Lower lobe of right lung (tissue), 2 donors: ENCODE data around the gene NCOA1. TPM values are rescaled to one million over a fixed set of nuclear protein-coding genes. Genes with fewer than 3 reads are reported as not detected.

Experiments used
- ATAC-seq, 2 donors: fragments of 200-7000 bp; cut with Tn5 transposase; one replicate each; pipeline ENCODE4 v1.9.1; 2020 to 2022; ENCODE audit warnings: mild to moderate bottlenecking in 2 of 2, moderate library complexity in 2 of 2
- DNase-seq: peaks from one replicate; pipeline ENCODE4 v3.0.0-alpha.2; 2020
- H3K27ac ChIP-seq: fragments of 200-600 bp; one replicate; pipeline ENCODE4 v1.8.0; 2022
- H3K27me3 ChIP-seq: fragments of 200-600 bp; one replicate; pipeline ENCODE4 v1.8.0; 2022; ENCODE audit warnings: low read depth
- H3K36me3 ChIP-seq: fragments of 200-600 bp; one replicate; pipeline ENCODE4 v1.8.0; 2022; ENCODE audit warnings: mild to moderate bottlenecking
- H3K4me1 ChIP-seq: fragments of 200-600 bp; one replicate; pipeline ENCODE4 v1.8.0; 2022
- H3K4me3 ChIP-seq: fragments of 200-600 bp; one replicate; pipeline ENCODE4 v1.8.0; 2022; ENCODE audit warnings: mild to moderate bottlenecking
- H3K9me3 ChIP-seq: fragments of 200-600 bp; one replicate; pipeline ENCODE4 v1.8.0; 2022
- intact Hi-C: fragments of 100-400 bp; cut with DNase I; formaldehyde crosslinking; loops from one replicate; pipeline ENCODE4 v1.11.0; 2022
- total RNA-seq: library from RNA; stranded (reverse); fragmentation: NEBNext Ultra II Directional; extraction: Animal tissue kit (Norgen Biotek cat#: 25700); gene quantifications from one replicate; pipeline ENCODE4 v1.2.1, GENCODE V29; 2021
- TF ChIP-seq, protein P1 (sequence below): fragments of 200-600 bp; IDR thresholded peaks from one replicate; pipeline ENCODE4 v1.8.0; 2022; ENCODE audit warnings: antibody characterized with exemption, mild to moderate bottlenecking
- donor health status: DM: no; HTN: yes; CAD: no; lungs with severe emphysema.

The NCOA1 gene
- total RNA-seq, 1 donor from 2014 or later, result 48.3 TPM

DNA sequence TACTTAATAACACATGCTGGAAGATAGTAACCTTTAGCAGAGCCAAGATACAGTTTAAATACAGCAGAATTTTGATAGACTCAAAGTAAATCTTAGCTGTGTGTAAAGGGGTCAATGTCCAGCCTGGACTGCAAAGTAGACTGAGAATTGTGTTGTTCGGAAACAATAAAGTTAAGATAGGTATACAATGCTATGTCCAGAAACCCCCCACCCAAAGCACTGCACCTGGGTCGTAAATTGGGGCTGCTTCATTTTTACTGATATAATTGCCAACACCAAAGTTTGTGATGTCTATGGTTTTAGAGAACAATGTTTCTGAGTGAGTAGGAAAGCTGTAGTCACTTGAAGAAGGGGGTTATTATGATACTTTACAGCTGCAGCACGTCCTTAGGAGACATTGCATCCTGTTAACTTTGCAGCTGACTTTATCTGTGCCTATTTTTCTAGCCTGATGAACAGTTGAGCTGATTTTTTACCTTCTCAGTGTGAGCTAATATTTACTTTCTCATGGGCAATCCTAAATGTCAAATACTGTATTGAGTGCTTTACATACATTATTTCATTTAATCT lies 4.3 kb upstream of the NCOA1 start:
- Histone ChIP-seq H3K27ac (no peak overlapping the region), H3K27me3 (no peaks in the 10 kb centered on the region), H3K4me3 (no peak overlapping the region), H3K36me3 (no peaks in the 10 kb centered on the region), H3K9me3 (no peaks in the 10 kb centered on the region), H3K4me1 (peaks cover 23% of the 10 kb centered on the region)
- ATAC-seq, result no peak
- intact Hi-C loops, result no loop called here
- TF ChIP-seq, protein P1, sequence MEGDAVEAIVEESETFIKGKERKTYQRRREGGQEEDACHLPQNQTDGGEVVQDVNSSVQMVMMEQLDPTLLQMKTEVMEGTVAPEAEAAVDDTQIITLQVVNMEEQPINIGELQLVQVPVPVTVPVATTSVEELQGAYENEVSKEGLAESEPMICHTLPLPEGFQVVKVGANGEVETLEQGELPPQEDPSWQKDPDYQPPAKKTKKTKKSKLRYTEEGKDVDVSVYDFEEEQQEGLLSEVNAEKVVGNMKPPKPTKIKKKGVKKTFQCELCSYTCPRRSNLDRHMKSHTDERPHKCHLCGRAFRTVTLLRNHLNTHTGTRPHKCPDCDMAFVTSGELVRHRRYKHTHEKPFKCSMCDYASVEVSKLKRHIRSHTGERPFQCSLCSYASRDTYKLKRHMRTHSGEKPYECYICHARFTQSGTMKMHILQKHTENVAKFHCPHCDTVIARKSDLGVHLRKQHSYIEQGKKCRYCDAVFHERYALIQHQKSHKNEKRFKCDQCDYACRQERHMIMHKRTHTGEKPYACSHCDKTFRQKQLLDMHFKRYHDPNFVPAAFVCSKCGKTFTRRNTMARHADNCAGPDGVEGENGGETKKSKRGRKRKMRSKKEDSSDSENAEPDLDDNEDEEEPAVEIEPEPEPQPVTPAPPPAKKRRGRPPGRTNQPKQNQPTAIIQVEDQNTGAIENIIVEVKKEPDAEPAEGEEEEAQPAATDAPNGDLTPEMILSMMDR, result no peak
- DNase-seq, result no peak

DNA sequence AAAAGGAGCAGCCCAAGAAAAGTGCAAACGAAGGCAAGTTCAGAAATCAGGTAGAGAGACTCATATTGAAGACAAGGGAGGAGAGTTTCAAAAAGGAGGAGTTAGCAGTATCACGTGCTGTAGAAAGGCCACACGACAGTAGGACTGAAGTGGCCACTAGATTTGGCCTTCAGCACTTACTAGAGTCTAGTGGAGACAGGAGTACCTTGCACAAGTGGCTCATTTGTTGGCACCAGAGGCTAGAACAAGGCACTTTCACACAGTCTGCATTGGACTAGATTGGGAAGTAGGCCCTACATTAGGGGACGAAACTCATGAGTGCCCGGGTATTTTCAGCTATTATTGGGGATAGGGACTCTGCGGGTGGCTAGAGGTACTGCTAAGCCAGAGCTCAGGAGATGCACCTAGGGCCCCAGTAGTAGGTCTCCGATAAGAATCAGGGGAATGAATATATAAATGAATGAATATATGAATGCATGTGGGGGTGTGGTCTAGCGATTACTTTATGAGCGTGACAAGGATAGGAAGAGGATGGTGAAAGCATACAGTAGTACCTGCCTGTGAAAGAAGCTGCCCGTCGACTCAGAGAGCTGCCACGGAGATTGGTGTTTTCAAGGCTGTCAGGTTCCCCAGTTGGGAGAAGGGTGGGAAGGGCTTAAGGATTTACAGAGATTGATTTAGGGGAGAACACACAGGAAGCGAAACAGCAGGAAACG lies 1.4 kb upstream of the NCOA1 start:
- intact Hi-C loops, result no loop called here
- Histone ChIP-seq H3K4me3 (peak overlapping the region; percentile 81), H3K4me1 (peaks cover 33% of the 10 kb centered on the region), H3K9me3 (no peaks in the 10 kb centered on the region), H3K27me3 (no peaks in the 10 kb centered on the region), H3K27ac (peak overlapping the region; percentile 93), H3K36me3 (no peaks in the 10 kb centered on the region)
- peak; percentile 59 to 71 for ATAC-seq
- TF ChIP-seq, protein P1, result no peak
- DNase-seq, result no peak

DNA sequence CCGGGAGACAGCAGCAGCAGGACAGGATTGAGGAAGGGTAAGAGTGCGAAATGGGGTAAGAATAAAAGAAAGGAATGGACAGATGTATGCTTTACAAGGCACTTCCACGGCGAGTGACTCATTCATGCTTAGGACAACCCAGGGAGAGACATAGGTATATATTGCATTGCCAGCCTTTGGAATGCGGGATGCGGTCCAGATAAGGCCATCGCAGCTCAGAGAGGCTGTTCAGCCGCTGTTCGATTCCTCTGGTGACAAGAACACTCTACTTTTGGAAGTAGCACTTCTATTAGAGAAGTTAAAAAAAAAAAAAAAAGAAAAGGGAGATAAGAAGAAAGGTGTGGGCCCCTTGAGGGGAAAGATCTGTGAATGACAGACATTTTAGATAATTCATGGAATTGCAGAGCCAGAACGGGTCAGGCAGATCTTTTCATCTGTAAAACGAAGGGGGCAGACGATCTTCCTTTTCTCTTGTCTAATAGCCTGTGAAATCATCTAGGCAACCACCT lies 819 bp upstream of the NCOA1 start:
- H3K27ac ChIP-seq, result peak overlapping the region; percentile 93
- H3K36me3 ChIP-seq, result no peaks in the 10 kb centered on the region
- peak overlapping the region; percentile 81 for H3K4me3 ChIP-seq
- TF ChIP-seq, protein P1, result no peak
- H3K27me3 ChIP-seq, result no peaks in the 10 kb centered on the region
- ATAC-seq (peak; percentile 46 to 60), DNase-seq (no peak)
- intact Hi-C loops, result no loop called here
- no peaks in the 10 kb centered on the region for H3K9me3 ChIP-seq
- H3K4me1 ChIP-seq, result peaks cover 34% of the 10 kb centered on the region

DNA sequence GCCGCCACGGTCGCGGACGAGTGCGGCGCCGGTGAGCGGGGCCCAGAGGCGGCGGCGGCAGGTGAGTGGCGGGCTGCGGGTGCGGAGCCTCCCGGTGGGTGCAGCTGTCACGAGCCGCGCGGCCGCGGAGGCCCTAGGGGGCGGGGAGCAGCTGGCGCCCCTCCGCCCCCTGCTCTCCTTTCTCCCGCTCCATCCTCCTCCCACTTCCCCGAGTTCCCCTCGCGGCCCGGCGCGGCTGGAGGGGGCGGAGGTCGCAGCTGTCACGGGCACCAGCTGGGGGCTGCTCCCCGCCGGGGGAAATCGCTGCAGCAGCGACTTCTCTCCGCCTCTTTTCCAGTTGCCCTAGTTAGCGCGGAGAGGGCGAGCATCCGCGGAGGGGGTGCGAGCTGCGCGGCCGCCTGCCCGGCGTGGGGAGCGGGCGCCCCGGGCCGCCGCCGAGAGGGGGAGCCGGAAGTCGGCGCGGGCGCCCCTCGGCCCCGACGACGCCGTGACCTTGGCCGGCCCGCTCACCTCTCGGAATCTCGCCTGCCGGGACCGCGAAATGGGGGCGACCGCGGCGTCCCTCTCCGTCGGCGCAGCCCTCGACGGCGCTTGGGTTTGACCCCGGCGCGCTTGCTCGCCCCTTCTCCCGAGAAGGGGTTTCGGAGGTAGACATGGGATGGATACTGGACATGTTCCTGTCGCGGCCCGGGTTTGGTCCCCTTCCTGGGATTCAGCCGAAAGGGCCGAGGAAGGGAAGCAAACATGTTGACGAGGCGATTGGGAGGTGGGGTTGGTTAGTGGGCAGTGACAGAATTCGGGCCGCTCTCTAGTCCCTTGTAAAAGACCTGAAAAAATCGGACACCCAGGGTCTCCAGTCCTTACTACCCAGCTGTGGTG lies 727 bp downstream of the NCOA1 start:
- ATAC-seq (peak; percentile 26 to 50), DNase-seq (peak; percentile 63)
- Histone ChIP-seq H3K36me3 (no peaks in the 10 kb centered on the region), H3K27me3 (no peaks in the 10 kb centered on the region), H3K9me3 (no peaks in the 10 kb centered on the region), H3K4me3 (peak overlapping the region; percentile 81), H3K27ac (peak overlapping the region; percentile 93), H3K4me1 (peaks cover 34% of the 10 kb centered on the region)
- intact Hi-C loops, result no loop called here
- TF ChIP-seq, protein P1, result no peak
